ENCODE results near the gene NFE2L1.
A peak's percentile ranks its signal among the peaks of the same experiment; 100 is the strongest.
"Not testable (repeated sequence)": the region's sequence is repeated elsewhere in the genome, so short reads cannot be mapped to it uniquely, and the experiment has no call there.

The NFE2L1 gene

GRCh38 chr17:48059125-48059668 is 11.0 kb downstream of the NFE2L1 start:
- in situ Hi-C loops (cut with MboI; ENCODE audit: low pct_unique_long_range_greater_than_20kb, low sequenced_read_pairs) = no loop called here

GRCh38 chr17:48060249-48060648 is 12.1 kb downstream of the NFE2L1 start:
- in situ Hi-C loops (cut with MboI; ENCODE audit: low pct_unique_long_range_greater_than_20kb, low sequenced_read_pairs) = no loop called here
- DNase-seq = no peak

More at GRCh38 chr17:48059125-48059668, 11.0 kb downstream of the NFE2L1 start:
- no peak for DNase-seq

- in situ Hi-C loops (cut with MboI; ENCODE audit: low pct_unique_long_range_greater_than_20kb, low sequenced_read_pairs) = no loop called here
- no peak for DNase-seq
Measured at GRCh38 chr17:48062273-48062672, 14.1 kb downstream of the NFE2L1 start.

- no peak for DNase-seq
- in situ Hi-C loops (cut with MboI; ENCODE audit: low pct_unique_long_range_greater_than_20kb, low sequenced_read_pairs) = no loop called here
Measured at GRCh38 chr17:48064638-48065037, 16.5 kb downstream of the NFE2L1 start.

- DNase-seq = no peak
- in situ Hi-C loops (cut with MboI; ENCODE audit: low pct_unique_long_range_greater_than_20kb, low sequenced_read_pairs) = no loop called here
Measured at GRCh38 chr17:48066192-48066591, 18.0 kb downstream of the NFE2L1 start.

GRCh38 chr17:48066656-48067055 is 18.5 kb downstream of the NFE2L1 start:
- in situ Hi-C loops (cut with MboI; ENCODE audit: low pct_unique_long_range_greater_than_20kb, low sequenced_read_pairs) = no loop called here
- DNase-seq = no peak

GRCh38 chr17:48067245-48067644 is 19.1 kb downstream of the NFE2L1 start:
- no peak for DNase-seq
- in situ Hi-C loops (cut with MboI; ENCODE audit: low pct_unique_long_range_greater_than_20kb, low sequenced_read_pairs) = no loop called here

GRCh38 chr17:48067808-48068207 is 19.6 kb downstream of the NFE2L1 start:
- in situ Hi-C loops (cut with MboI; ENCODE audit: low pct_unique_long_range_greater_than_20kb, low sequenced_read_pairs) = not testable (repeated sequence)

GRCh38 chr17:48068491-48068961 is 20.4 kb downstream of the NFE2L1 start:
- DNase-seq = no peak
- in situ Hi-C loops (cut with MboI; ENCODE audit: low pct_unique_long_range_greater_than_20kb, low sequenced_read_pairs) = no loop called here

More at GRCh38 chr17:48067808-48068207, 19.6 kb downstream of the NFE2L1 start:
- DNase-seq = not testable (repeated sequence)

GRCh38 chr17:48070195-48070594 is 22.0 kb downstream of the NFE2L1 start:
- in situ Hi-C loops (cut with MboI; ENCODE audit: low pct_unique_long_range_greater_than_20kb, low sequenced_read_pairs) = no loop called here
- no peak for DNase-seq

GRCh38 chr17:48071654-48072053 is 23.5 kb downstream of the NFE2L1 start:
- in situ Hi-C loops (cut with MboI; ENCODE audit: low pct_unique_long_range_greater_than_20kb, low sequenced_read_pairs) = no loop called here

GRCh38 chr17:48072811-48073210 is 24.7 kb downstream of the NFE2L1 start:
- in situ Hi-C loops (cut with MboI; ENCODE audit: low pct_unique_long_range_greater_than_20kb, low sequenced_read_pairs) = not testable (repeated sequence)

More at GRCh38 chr17:48071654-48072053, 23.5 kb downstream of the NFE2L1 start:
- DNase-seq = no peak

GRCh38 chr17:48073566-48074094 is 25.5 kb downstream of the NFE2L1 start:
- in situ Hi-C loops (cut with MboI; ENCODE audit: low pct_unique_long_range_greater_than_20kb, low sequenced_read_pairs); DNase-seq: not testable (repeated sequence)

More at GRCh38 chr17:48072811-48073210, 24.7 kb downstream of the NFE2L1 start:
- not testable (repeated sequence) for DNase-seq

- in situ Hi-C loops (cut with MboI; ENCODE audit: low pct_unique_long_range_greater_than_20kb, low sequenced_read_pairs) = no loop called here
- peak; percentile 79 for DNase-seq
Measured at GRCh38 chr17:48074322-48075081, 26.3 kb downstream of the NFE2L1 start.

GRCh38 chr17:48077152-48077551 is 29.0 kb downstream of the NFE2L1 start:
- in situ Hi-C loops (cut with MboI; ENCODE audit: low pct_unique_long_range_greater_than_20kb, low sequenced_read_pairs) = not testable (repeated sequence)

GRCh38 chr17:48081858-48082257 is 33.7 kb downstream of the NFE2L1 start:
- in situ Hi-C loops (cut with MboI; ENCODE audit: low pct_unique_long_range_greater_than_20kb, low sequenced_read_pairs) = no loop called here
- no peak for DNase-seq

More at GRCh38 chr17:48077152-48077551, 29.0 kb downstream of the NFE2L1 start:
- DNase-seq = not testable (repeated sequence)

- no peak for DNase-seq
- in situ Hi-C loops (cut with MboI; ENCODE audit: low pct_unique_long_range_greater_than_20kb, low sequenced_read_pairs) = no loop called here
Measured at GRCh38 chr17:48084932-48085331, 36.8 kb downstream of the NFE2L1 start.

GRCh38 chr17:48093341-48094045 is 45.3 kb downstream of the NFE2L1 start:
- no peak for DNase-seq
- in situ Hi-C loops (cut with MboI; ENCODE audit: low pct_unique_long_range_greater_than_20kb, low sequenced_read_pairs) = no loop called here

- in situ Hi-C loops (cut with MboI; ENCODE audit: low pct_unique_long_range_greater_than_20kb, low sequenced_read_pairs) = no loop called here
Measured at GRCh38 chr17:48095611-48096010, 47.5 kb downstream of the NFE2L1 start.

GRCh38 chr17:48100160-48100559 is 52.0 kb downstream of the NFE2L1 start:
- in situ Hi-C loops (cut with MboI; ENCODE audit: low pct_unique_long_range_greater_than_20kb, low sequenced_read_pairs) = no loop called here
- DNase-seq = no peak

More at GRCh38 chr17:48095611-48096010, 47.5 kb downstream of the NFE2L1 start:
- DNase-seq = no peak
